Endothelial cell of umbilical vein (primary cell): ENCODE data around the gene RASSF3. TPM values are rescaled to one million over a fixed set of nuclear protein-coding genes. Genes with fewer than 3 reads are reported as not detected.

ENCODE experiments used
- BruUV-seq: library from RNA; stranded (reverse); fragments of 400-500 nt; replicated peaks from 2 replicates; lab custom pipeline; 2021; lab: Mats Ljungman, UMichigan
- CTCF ChIA-PET: fragments of 300-600, 350-600 bp; sonication (Branson Sonifier 250); formaldehyde crosslinking; loops from one replicate; lab custom pipeline; 2021; ENCODE audit warnings: antibody characterized with exemption, inconsistent platforms; lab: Charles Lee
- POLR2A ChIA-PET: fragments of 300-600, 350-600 bp; sonication (Branson Sonifier 250); formaldehyde crosslinking; loops from one replicate; lab custom pipeline; 2021; ENCODE audit warnings: antibody characterized with exemption, inconsistent platforms; lab: Charles Lee
- DNase-seq: peaks from one replicate; pipeline ENCODE4 v3.0.0-alpha.2; 2011; ENCODE audit warnings: low read depth, low spot score
- FAIRE-seq: peaks from 2 replicates; lab custom pipeline; 2011; peaks lifted over from hg19 to GRCh38; lab: Jason Lieb, UNC
- H2AFZ ChIP-seq: 2 replicates; pipeline ENCODE4 v1.6.0; 2012; ENCODE audit warnings: low read depth, low read length, control low read depth, inconsistent platforms
- H3K27ac ChIP-seq: 2 replicates; pipeline ENCODE4 v1.5.1; 2011; ENCODE audit warnings: low read depth, mild to moderate bottlenecking, control low read depth, low read length, moderate library complexity; ENCODE audit not compliant: insufficient read depth
- H3K27me3 ChIP-seq, 2 experiments: 2 replicates each; pipeline versions ENCODE4 v1.6.0 to v1.6.1; 2011; ENCODE audit warnings: low read length in 2 of 2, mixed read lengths in 1 of 2; ENCODE audit not compliant: control insufficient read depth in 2 of 2, insufficient read depth in 2 of 2
- H3K36me3 ChIP-seq, 2 experiments: 2 replicates in 1 of 2; 3 replicates in 1 of 2; pipeline ENCODE4 v1.5.1; 2011; ENCODE audit warnings: low read length in 2 of 2, mild to moderate bottlenecking in 1 of 2, moderate library complexity in 1 of 2; ENCODE audit not compliant: control insufficient read depth in 2 of 2, insufficient read depth in 2 of 2; ENCODE audit errors: extremely low read depth in 1 of 2
- H3K4me1 ChIP-seq: 3 replicates; pipeline ENCODE4 v1.5.1; 2011; ENCODE audit warnings: mild to moderate bottlenecking, low read length; ENCODE audit not compliant: control insufficient read depth, insufficient read depth; ENCODE audit errors: extremely low read depth
- H3K4me2 ChIP-seq: 2 replicates; pipeline ENCODE4 v1.6.1; 2011; ENCODE audit warnings: low read length, control low read depth, mixed read lengths; ENCODE audit not compliant: insufficient read depth
- H3K4me3 ChIP-seq, 3 experiments: fragments of 200-600 bp in 1 of 3; sonication (generic), shearing (Covaris generic) in 1 of 3; replicated peaks in 1 of 3; 2 replicates each; pipeline ENCODE4 v1.5.1; 2011 to 2016; ENCODE audit warnings: control low read depth in 3 of 3, low read length in 3 of 3, mild to moderate bottlenecking in 2 of 3, inconsistent platforms in 1 of 3, low read depth in 1 of 3, moderate library complexity in 1 of 3; ENCODE audit not compliant: insufficient read depth in 1 of 3
- H3K79me2 ChIP-seq: 2 replicates; pipeline ENCODE4 v1.6.0; 2012; ENCODE audit warnings: low read length, inconsistent platforms; ENCODE audit not compliant: control insufficient read depth, insufficient read depth
- H3K9ac ChIP-seq: replicated peaks from 2 replicates; pipeline ENCODE3; 2011; ENCODE audit warnings: low read length, control low read depth; ENCODE audit not compliant: insufficient read depth; ENCODE audit errors: extremely low read depth
- H3K9me1 ChIP-seq: replicated peaks from 3 replicates; pipeline ENCODE4 v1.6.0; 2011; ENCODE audit warnings: mild to moderate bottlenecking, low read length; ENCODE audit not compliant: control insufficient read depth, insufficient read depth; ENCODE audit errors: extremely low read depth
- H3K9me3 ChIP-seq: replicated peaks from 2 replicates; pipeline ENCODE4 v1.5.1; 2012; ENCODE audit warnings: low read length, inconsistent platforms; ENCODE audit not compliant: control insufficient read depth, insufficient read depth
- H4K20me1 ChIP-seq: replicated peaks from 2 replicates; pipeline ENCODE3; 2011; ENCODE audit warnings: mild to moderate bottlenecking, low read length; ENCODE audit not compliant: control insufficient read depth, insufficient read depth; ENCODE audit errors: extremely low read depth
- CTCF ChIP-seq, 2 donors: IDR thresholded peaks; 1 replicate in 1 of 2; 2 replicates in 1 of 2; pipeline ENCODE4 v1.5.1; 2011; ENCODE audit warnings: low read length in 2 of 2, mild to moderate bottlenecking in 2 of 2, moderate library complexity in 2 of 2, control low read depth in 1 of 2, inconsistent platforms in 1 of 2, low read depth in 1 of 2; ENCODE audit not compliant: insufficient read depth in 1 of 2; ENCODE audit errors: extremely low read depth in 1 of 2
- EZH2 ChIP-seq: IDR thresholded peaks from 2 replicates; pipeline ENCODE4 v1.6.1; 2012; ENCODE audit warnings: borderline replicate concordance, low read depth, mild to moderate bottlenecking, moderate library complexity, low read length, inconsistent platforms; ENCODE audit not compliant: severe bottlenecking
- FOS ChIP-seq: IDR thresholded peaks from 2 replicates; pipeline ENCODE4 v1.6.1; 2011; ENCODE audit warnings: mild to moderate bottlenecking, low read length, moderate library complexity, borderline replicate concordance; ENCODE audit not compliant: insufficient read depth
- GATA2 ChIP-seq: IDR thresholded peaks from 2 replicates; pipeline ENCODE4 v1.7.0; 2011; ENCODE audit warnings: low read depth, mild to moderate bottlenecking, moderate library complexity, mixed read lengths, low read length; ENCODE audit not compliant: insufficient read length, insufficient read depth
- JUN ChIP-seq: IDR thresholded peaks from 2 replicates; pipeline ENCODE4 v1.6.1; 2011; ENCODE audit warnings: borderline replicate concordance, low read depth; ENCODE audit not compliant: insufficient read length, insufficient read depth
- MAX ChIP-seq: IDR thresholded peaks from 2 replicates; pipeline ENCODE4 v1.6.1; 2011; ENCODE audit not compliant: insufficient read depth, insufficient read length
- MYC ChIP-seq: IDR thresholded peaks from one replicate; pipeline ENCODE4 v1.6.1; 2011; ENCODE audit warnings: mild to moderate bottlenecking, low read depth, low read length
- POLR2A ChIP-seq: IDR thresholded peaks from 2 replicates; pipeline ENCODE4 v1.6.1; 2012; ENCODE audit warnings: low read depth, mild to moderate bottlenecking, control low read depth, low read length
- POLR2AphosphoS5 ChIP-seq: IDR thresholded peaks from 2 replicates; pipeline ENCODE4 v1.6.1; 2012; ENCODE audit warnings: low read depth, mild to moderate bottlenecking, control low read depth, low read length, moderate library complexity; ENCODE audit not compliant: insufficient read depth
- dilution Hi-C: fragments of 300-500 bp; cut with MboI; formaldehyde crosslinking; loops from one replicate; pipeline ENCODE4 v1.15.0; 2019; ENCODE audit warnings: low sequenced_read_pairs; ENCODE audit not compliant: extremely low pct_ligation_motif_present
- intact Hi-C: fragments of 100-400 bp; cut with micrococcal nuclease; formaldehyde crosslinking; loops from one replicate; pipeline ENCODE4 v1.10.0; 2022
- polyA plus RNA-seq, 4 experiments: library from polyadenylated mRNA; depleted of rRNA in 3 of 4; stranded (reverse) in 3 of 4; unstranded in 1 of 4; fragments of >200 nt; gene quantifications; 2 replicates each; pipeline versions ENCODE4 v1.2.1 to v1.2.3, GENCODE V29; 2011 to 2012; ENCODE audit warnings: missing spikeins in 1 of 4
- total RNA-seq: library from RNA; stranded (reverse); gene quantifications from 2 replicates; pipeline ENCODE4 v1.2.3, GENCODE V29; 2021

RASSF3 gene
- total and polyA plus RNA-seq, 2 donors (not counting 3 experiments of a cell fraction or from before 2014, with no cell fraction given) = 20.2 to 60.8 TPM

GRCh38 chr12:64687816-64688215 is 77.5 kb downstream of the RASSF3 start:
- H3K4me2 ChIP-seq = no peak overlapping the region
- dilution Hi-C loops = no loop called here
- H3K79me2 ChIP-seq = peaks cover 48% of the 10 kb centered on the region
- no TSS peak for BruUV-seq
- intact Hi-C loops = no loop called here
- FAIRE-seq = no peak
- no peak for TF ChIP-seq GATA2
- TF ChIP-seq EZH2 = no peak
- no peak for TF ChIP-seq POLR2A
- no peak for TF ChIP-seq MYC
- no peak for TF ChIP-seq FOS
- no peak for TF ChIP-seq CTCF (IDR thresholded peaks at IDR 0.05; ENCODE audit: extremely low read depth in 1 of 2, insufficient read depth in 1 of 2, low read depth in 1 of 2, low read length in 2 of 2)
- TF ChIP-seq POLR2AphosphoS5 = no peak
- no peak for TF ChIP-seq MAX
- no peak for TF ChIP-seq JUN
- H3K4me1 ChIP-seq = peaks cover 5% of the 10 kb centered on the region
- peaks cover 6% of the 10 kb centered on the region in 2 experiments for H3K36me3 ChIP-seq
- H3K9me1 ChIP-seq = no peaks in the 10 kb centered on the region
- H3K9me3 ChIP-seq = no peaks in the 10 kb centered on the region
- POLR2A ChIA-PET = no interaction called here
- no peaks in the 10 kb centered on the region for H3K27me3 ChIP-seq
- H3K27ac ChIP-seq = no peak overlapping the region
- CTCF ChIA-PET = interaction anchor here (0.9 to 5.2 kb wide), 2 partner anchors 9 to 138 kb away, joined by 3 to 26 read pairs; no protein-coding TSS in a partner anchor
- no peak overlapping the region for H2AFZ ChIP-seq
- H4K20me1 ChIP-seq = no peaks in the 10 kb centered on the region
- no peak for DNase-seq
- no peak overlapping the region for H3K4me3 ChIP-seq
- no peak overlapping the region for H3K9ac ChIP-seq
